HL-60 (cell line): Measurements from ENCODE around the gene ROR1.

ENCODE experiments used
- TF ChIP-seq, protein P1 (sequence below): IDR thresholded peaks from 2 replicates; pipeline ENCODE4 v1.6.1; 2012; ENCODE audit warnings: low read depth; ENCODE audit not compliant: insufficient replicate concordance
- TF ChIP-seq, protein P2 (sequence below): IDR thresholded peaks from one replicate; pipeline ENCODE4 v1.5.1; 2011; ENCODE audit warnings: low read length, control low read depth, inconsistent platforms; ENCODE audit not compliant: insufficient read depth

DNA sequence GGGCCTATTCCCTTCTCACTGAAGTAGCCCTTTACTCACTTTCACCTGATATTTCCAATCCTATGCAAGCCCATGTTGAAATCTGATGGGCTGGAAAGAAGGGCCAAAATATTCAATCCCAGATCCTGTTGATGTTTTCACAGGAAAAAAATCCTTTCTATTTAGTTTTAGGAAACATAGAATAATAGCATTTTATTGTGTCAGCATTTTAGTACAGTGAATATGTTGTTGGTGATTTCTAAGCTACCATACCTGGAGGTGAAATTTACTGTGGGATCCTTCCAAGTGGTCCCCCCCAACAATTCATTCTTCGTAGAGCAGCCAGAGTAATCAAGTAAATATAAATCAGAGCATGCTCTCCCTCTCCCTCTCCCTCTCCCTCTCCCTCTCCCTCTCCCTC lies 426.2 kb downstream of the ROR1 start:
- TF ChIP-seq, protein P1, sequence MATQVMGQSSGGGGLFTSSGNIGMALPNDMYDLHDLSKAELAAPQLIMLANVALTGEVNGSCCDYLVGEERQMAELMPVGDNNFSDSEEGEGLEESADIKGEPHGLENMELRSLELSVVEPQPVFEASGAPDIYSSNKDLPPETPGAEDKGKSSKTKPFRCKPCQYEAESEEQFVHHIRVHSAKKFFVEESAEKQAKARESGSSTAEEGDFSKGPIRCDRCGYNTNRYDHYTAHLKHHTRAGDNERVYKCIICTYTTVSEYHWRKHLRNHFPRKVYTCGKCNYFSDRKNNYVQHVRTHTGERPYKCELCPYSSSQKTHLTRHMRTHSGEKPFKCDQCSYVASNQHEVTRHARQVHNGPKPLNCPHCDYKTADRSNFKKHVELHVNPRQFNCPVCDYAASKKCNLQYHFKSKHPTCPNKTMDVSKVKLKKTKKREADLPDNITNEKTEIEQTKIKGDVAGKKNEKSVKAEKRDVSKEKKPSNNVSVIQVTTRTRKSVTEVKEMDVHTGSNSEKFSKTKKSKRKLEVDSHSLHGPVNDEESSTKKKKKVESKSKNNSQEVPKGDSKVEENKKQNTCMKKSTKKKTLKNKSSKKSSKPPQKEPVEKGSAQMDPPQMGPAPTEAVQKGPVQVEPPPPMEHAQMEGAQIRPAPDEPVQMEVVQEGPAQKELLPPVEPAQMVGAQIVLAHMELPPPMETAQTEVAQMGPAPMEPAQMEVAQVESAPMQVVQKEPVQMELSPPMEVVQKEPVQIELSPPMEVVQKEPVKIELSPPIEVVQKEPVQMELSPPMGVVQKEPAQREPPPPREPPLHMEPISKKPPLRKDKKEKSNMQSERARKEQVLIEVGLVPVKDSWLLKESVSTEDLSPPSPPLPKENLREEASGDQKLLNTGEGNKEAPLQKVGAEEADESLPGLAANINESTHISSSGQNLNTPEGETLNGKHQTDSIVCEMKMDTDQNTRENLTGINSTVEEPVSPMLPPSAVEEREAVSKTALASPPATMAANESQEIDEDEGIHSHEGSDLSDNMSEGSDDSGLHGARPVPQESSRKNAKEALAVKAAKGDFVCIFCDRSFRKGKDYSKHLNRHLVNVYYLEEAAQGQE = no peak
- TF ChIP-seq, protein P2, sequence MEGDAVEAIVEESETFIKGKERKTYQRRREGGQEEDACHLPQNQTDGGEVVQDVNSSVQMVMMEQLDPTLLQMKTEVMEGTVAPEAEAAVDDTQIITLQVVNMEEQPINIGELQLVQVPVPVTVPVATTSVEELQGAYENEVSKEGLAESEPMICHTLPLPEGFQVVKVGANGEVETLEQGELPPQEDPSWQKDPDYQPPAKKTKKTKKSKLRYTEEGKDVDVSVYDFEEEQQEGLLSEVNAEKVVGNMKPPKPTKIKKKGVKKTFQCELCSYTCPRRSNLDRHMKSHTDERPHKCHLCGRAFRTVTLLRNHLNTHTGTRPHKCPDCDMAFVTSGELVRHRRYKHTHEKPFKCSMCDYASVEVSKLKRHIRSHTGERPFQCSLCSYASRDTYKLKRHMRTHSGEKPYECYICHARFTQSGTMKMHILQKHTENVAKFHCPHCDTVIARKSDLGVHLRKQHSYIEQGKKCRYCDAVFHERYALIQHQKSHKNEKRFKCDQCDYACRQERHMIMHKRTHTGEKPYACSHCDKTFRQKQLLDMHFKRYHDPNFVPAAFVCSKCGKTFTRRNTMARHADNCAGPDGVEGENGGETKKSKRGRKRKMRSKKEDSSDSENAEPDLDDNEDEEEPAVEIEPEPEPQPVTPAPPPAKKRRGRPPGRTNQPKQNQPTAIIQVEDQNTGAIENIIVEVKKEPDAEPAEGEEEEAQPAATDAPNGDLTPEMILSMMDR = no peak
